Suprapubic skin (tissue), 3 donors: Measurements from ENCODE around the gene PTK6.

Experiments
- EP300 ChIP-seq: sonication (generic); formaldehyde crosslinking; IDR thresholded peaks from one replicate; pipeline ENCODE4 v1.6.1; 2017; ENCODE audit warnings: antibody characterized with exemption
- TF ChIP-seq, protein P1 (sequence below), 2 donors: fragments of 200-600 bp in 1 of 2; fragments of 450-650 bp in 1 of 2; sonication (generic) in 1 of 2; IDR thresholded peaks; one replicate each; pipeline ENCODE4 v1.5.1; 2016 to 2019; ENCODE audit warnings: antibody characterized with exemption in 2 of 2, mild to moderate bottlenecking in 1 of 2, moderate library complexity in 1 of 2

DNA sequence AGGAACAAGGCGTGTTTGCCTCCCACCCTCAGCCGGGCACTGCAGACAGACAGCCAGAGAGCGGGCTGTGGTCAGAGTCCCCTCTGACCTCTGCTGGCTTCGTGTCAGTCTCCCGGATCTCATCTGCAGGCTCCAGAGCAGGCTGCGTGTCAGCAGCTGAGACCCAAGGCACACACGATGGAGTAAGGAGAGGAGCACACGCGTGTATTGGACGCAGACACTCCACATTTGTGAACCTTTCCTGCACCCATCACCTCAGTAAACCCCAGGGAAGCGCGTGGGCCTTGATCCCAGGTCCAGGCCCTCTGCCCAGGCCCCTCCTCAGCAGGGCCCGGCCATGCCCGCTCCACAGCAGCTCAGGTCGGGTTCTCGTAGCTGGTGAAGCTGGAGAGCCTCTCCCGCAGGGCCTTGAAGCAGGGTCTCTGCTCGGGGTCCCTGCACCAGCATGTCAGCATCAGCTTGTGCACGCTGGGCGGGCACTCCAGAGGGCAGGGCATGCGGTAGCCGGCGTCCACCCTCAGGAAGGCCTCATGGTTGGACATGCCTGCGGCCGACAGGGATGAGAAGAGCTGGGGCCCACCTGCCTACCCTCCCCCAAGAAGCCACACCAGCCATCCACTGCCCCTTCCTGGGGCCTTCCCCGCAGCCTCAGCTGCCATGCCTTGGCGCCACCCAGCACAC, 7.9 kb downstream of the PTK6 start:
- TF ChIP-seq, protein P1, sequence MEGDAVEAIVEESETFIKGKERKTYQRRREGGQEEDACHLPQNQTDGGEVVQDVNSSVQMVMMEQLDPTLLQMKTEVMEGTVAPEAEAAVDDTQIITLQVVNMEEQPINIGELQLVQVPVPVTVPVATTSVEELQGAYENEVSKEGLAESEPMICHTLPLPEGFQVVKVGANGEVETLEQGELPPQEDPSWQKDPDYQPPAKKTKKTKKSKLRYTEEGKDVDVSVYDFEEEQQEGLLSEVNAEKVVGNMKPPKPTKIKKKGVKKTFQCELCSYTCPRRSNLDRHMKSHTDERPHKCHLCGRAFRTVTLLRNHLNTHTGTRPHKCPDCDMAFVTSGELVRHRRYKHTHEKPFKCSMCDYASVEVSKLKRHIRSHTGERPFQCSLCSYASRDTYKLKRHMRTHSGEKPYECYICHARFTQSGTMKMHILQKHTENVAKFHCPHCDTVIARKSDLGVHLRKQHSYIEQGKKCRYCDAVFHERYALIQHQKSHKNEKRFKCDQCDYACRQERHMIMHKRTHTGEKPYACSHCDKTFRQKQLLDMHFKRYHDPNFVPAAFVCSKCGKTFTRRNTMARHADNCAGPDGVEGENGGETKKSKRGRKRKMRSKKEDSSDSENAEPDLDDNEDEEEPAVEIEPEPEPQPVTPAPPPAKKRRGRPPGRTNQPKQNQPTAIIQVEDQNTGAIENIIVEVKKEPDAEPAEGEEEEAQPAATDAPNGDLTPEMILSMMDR (IDR thresholded peaks at IDR 0.05) = no peak
- no peak for TF ChIP-seq EP300
